Activated T-cell treated with anti-CD3 and anti-CD28 coated beads, Interleukin-2, amount 50 U/mL, for 24 hours (primary cell): ENCODE measurements around the gene BMP2K.

Experiments used
- DNase-seq: peaks from one replicate; pipeline ENCODE4 v3.0.0-alpha.2; 2020
- H3K27ac Mint-ChIP-seq: 2 replicates; pipeline ENCODE4 v1.8.0; 2020; ENCODE audit warnings: mild to moderate bottlenecking, mixed read lengths
- H3K27me3 Mint-ChIP-seq: 2 replicates; pipeline ENCODE4 v1.8.0; 2020; ENCODE audit warnings: mixed read lengths
- H3K36me3 Mint-ChIP-seq: 2 replicates; pipeline ENCODE4 v1.8.0; 2020; ENCODE audit warnings: low read depth, mixed read lengths
- H3K4me1 Mint-ChIP-seq: 2 replicates; pipeline ENCODE4 v1.8.0; 2020; ENCODE audit warnings: low read depth, mixed read lengths
- H3K4me3 Mint-ChIP-seq: 2 replicates; pipeline ENCODE4 v1.8.0; 2020; ENCODE audit warnings: mild to moderate bottlenecking, moderate library complexity, mixed read lengths
- H3K9me3 Mint-ChIP-seq: 2 replicates; pipeline ENCODE4 v1.8.0; 2020; ENCODE audit warnings: mixed read lengths

Gene BMP2K

GRCh38 chr4:78756137-78756536 is 20.0 kb upstream of the BMP2K start:
- DNase-seq: no peak
- H3K36me3 Mint-ChIP-seq: no peaks in the 10 kb centered on the region
- peaks cover 3% of the 10 kb centered on the region for H3K27me3 Mint-ChIP-seq
- no peaks in the 10 kb centered on the region for H3K4me1 Mint-ChIP-seq
- H3K4me3 Mint-ChIP-seq: no peak overlapping the region
- H3K9me3 Mint-ChIP-seq: no peaks in the 10 kb centered on the region
- no peak overlapping the region for H3K27ac Mint-ChIP-seq

DNA sequence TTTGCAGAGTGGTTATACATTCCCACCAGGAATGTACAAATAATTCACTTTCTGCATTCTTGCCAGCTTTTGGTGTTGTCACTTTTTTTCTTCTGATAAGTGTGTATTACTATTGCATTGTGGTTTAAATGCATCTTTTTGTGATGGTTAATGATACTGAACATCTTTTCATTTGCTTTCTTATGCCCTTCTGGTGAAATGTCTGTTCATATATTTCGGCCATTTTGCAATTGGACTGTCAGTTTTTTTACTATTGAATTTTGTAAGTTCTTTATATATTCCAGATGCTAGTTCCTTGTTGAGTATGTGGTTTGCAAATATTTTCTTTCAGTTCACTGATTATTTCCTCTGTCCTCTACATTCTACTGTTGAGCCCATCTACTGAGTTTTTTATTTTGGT is 19.4 kb upstream of the BMP2K start:
- no peak overlapping the region for H3K4me3 Mint-ChIP-seq
- DNase-seq: no peak
- H3K9me3 Mint-ChIP-seq: no peaks in the 10 kb centered on the region
- H3K27ac Mint-ChIP-seq: no peak overlapping the region
- H3K27me3 Mint-ChIP-seq: peaks cover 3% of the 10 kb centered on the region
- H3K4me1 Mint-ChIP-seq: no peaks in the 10 kb centered on the region
- H3K36me3 Mint-ChIP-seq: no peaks in the 10 kb centered on the region

DNA sequence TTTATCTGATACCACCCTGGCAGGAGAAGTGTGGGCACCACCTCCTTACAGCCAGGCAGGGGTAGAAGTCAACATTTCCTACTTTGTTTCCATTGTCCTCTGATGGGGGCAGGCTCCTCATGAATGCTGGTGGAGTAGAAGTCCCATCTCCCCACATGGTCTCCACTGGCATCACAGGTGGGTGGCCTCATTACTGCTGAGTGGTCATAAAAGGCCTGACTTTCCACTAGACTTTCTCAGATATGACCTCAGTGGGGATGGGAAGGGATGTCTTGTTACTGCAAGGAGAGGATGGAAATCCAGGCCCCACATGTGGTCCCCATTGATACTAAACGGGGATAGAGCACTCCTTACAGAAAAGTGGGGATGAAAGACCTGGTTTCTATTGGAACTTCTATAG is 18.6 kb upstream of the BMP2K start:
- Mint-ChIP-seq H3K36me3 (no peaks in the 10 kb centered on the region), H3K9me3 (no peaks in the 10 kb centered on the region), H3K4me1 (no peaks in the 10 kb centered on the region), H3K27me3 (peaks cover 3% of the 10 kb centered on the region), H3K27ac (no peak overlapping the region), H3K4me3 (no peak overlapping the region)
- no peak for DNase-seq

GRCh38 chr4:78758085-78758484 is 18.1 kb upstream of the BMP2K start:
- Mint-ChIP-seq H3K9me3 (no peaks in the 10 kb centered on the region), H3K27me3 (peaks cover 3% of the 10 kb centered on the region), H3K4me3 (no peak overlapping the region), H3K4me1 (no peaks in the 10 kb centered on the region), H3K27ac (no peak overlapping the region), H3K36me3 (no peaks in the 10 kb centered on the region)
- no peak for DNase-seq

- Mint-ChIP-seq H3K27ac (no peak overlapping the region), H3K4me1 (peaks cover 4% of the 10 kb centered on the region), H3K27me3 (peaks cover 2% of the 10 kb centered on the region), H3K36me3 (no peaks in the 10 kb centered on the region), H3K9me3 (no peaks in the 10 kb centered on the region), H3K4me3 (no peak overlapping the region)
- no peak for DNase-seq
Measured at GRCh38 chr4:78762529-78762928, 13.6 kb upstream of the BMP2K start.

GRCh38 chr4:78763251-78763650 is 12.9 kb upstream of the BMP2K start:
- no peak for DNase-seq
- Mint-ChIP-seq H3K4me3 (no peak overlapping the region), H3K27ac (no peak overlapping the region), H3K9me3 (no peaks in the 10 kb centered on the region), H3K4me1 (peaks cover 10% of the 10 kb centered on the region), H3K27me3 (no peaks in the 10 kb centered on the region), H3K36me3 (no peaks in the 10 kb centered on the region)

DNA sequence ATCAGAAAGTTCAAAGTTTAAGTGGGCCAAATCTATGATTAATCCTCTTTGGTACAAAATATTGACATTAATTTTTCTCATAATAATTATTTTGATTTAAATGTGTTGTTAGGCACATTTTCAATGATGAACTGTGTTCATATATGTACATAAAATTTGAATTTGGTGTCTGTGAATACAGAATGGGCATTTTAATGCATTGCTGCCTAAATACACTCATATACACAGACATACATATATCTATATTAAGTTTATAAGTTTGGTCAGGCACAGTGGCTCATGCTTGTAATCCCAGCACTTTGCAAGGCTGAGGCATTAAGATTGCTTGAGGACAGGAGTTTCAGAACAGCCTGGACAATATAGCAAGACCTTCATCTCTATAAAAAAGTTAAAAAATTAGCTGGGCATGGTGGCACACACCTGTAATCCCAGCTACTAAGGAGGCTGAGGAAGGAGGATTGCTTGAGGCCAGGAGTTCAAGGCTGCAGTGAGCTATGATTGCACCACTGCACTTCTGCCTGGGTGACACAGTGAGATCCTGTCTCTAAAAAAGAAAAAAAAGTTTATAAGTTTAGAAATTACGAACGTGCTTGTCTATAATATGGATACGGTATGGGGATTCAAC is 12.3 kb upstream of the BMP2K start:
- Mint-ChIP-seq H3K4me1 (peaks cover 15% of the 10 kb centered on the region), H3K4me3 (no peak overlapping the region), H3K9me3 (no peaks in the 10 kb centered on the region), H3K27me3 (no peaks in the 10 kb centered on the region), H3K27ac (no peak overlapping the region), H3K36me3 (no peaks in the 10 kb centered on the region)
- no peak for DNase-seq

- Mint-ChIP-seq H3K27me3 (no peaks in the 10 kb centered on the region), H3K9me3 (no peaks in the 10 kb centered on the region), H3K4me3 (no peak overlapping the region), H3K4me1 (peaks cover 21% of the 10 kb centered on the region), H3K27ac (no peak overlapping the region), H3K36me3 (no peaks in the 10 kb centered on the region)
- DNase-seq: no peak
Measured at GRCh38 chr4:78764498-78764961, 11.6 kb upstream of the BMP2K start.

- no peak for DNase-seq
- Mint-ChIP-seq H3K36me3 (no peaks in the 10 kb centered on the region), H3K27ac (no peak overlapping the region), H3K4me3 (no peak overlapping the region), H3K4me1 (peaks cover 29% of the 10 kb centered on the region), H3K9me3 (no peaks in the 10 kb centered on the region), H3K27me3 (no peaks in the 10 kb centered on the region)
Measured at GRCh38 chr4:78765432-78766006, 10.6 kb upstream of the BMP2K start.

GRCh38 chr4:78766026-78766425 is 10.1 kb upstream of the BMP2K start:
- no peak overlapping the region for H3K4me3 Mint-ChIP-seq
- H3K4me1 Mint-ChIP-seq: peaks cover 31% of the 10 kb centered on the region
- no peaks in the 10 kb centered on the region for H3K36me3 Mint-ChIP-seq
- no peak overlapping the region for H3K27ac Mint-ChIP-seq
- H3K9me3 Mint-ChIP-seq: no peaks in the 10 kb centered on the region
- no peaks in the 10 kb centered on the region for H3K27me3 Mint-ChIP-seq
- no peak for DNase-seq

DNA sequence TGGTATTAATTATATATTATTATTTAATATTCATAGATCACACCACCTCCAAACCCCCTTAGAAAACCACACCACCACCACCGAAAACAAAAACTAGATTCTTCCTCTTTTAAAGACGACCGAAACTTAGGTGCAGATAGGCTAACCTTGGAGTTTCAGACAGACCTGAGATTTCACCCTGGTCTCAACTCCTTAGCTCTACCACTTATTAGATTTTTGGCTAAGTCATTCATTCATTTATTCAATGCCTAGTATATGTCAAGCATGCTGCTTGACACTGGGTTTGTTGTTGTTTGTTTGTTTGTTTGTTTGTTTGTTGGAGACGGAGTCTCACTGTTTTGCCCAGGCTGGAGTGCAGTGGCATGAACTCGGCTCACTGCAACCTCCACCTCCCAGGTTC is 9.5 kb upstream of the BMP2K start:
- H3K9me3 Mint-ChIP-seq: no peaks in the 10 kb centered on the region
- peaks cover 33% of the 10 kb centered on the region for H3K4me1 Mint-ChIP-seq
- no peak overlapping the region for H3K27ac Mint-ChIP-seq
- no peaks in the 10 kb centered on the region for H3K27me3 Mint-ChIP-seq
- no peak overlapping the region for H3K4me3 Mint-ChIP-seq
- H3K36me3 Mint-ChIP-seq: no peaks in the 10 kb centered on the region
- no peak for DNase-seq

GRCh38 chr4:78767350-78767749 is 8.8 kb upstream of the BMP2K start:
- Mint-ChIP-seq H3K27me3 (no peaks in the 10 kb centered on the region), H3K4me3 (no peak overlapping the region), H3K27ac (no peak overlapping the region), H3K4me1 (peaks cover 35% of the 10 kb centered on the region), H3K36me3 (no peaks in the 10 kb centered on the region), H3K9me3 (no peaks in the 10 kb centered on the region)
- no peak for DNase-seq

DNA sequence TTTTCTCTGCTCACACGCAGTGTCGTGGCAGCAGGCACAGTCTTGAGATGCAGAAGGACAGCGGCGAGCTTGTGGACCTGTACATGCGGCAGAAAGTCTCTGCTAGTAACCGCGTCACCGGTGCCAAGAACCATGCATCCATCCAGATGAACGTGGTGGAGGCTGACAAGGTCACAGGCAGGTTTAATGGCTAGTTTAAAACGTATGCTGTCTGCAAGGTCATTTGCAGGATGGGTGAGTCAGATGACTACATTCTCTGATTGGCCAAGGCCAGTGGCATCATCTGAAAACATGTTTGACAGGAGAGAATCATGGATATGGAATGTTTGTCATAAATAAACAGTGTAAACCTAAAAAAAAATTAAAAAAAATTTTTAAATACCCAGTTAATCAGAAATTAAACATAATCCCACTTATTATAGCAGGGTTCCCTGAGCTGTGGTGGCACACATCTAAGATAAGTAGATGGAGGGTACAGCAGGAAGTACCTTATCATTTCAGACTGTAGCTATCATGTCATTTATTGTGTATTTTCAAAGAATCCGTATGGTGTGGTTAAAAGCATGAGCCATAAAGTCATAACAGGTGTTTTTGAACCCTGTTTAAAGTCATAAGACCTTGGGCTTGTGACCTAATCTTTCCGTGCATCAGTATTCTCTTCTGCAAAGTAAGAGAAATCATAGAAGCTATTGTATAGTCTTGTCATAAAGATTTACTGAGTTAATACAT is 7.5 kb upstream of the BMP2K start:
- Mint-ChIP-seq H3K9me3 (no peaks in the 10 kb centered on the region), H3K4me3 (no peak overlapping the region), H3K27ac (no peak overlapping the region), H3K4me1 (peaks cover 40% of the 10 kb centered on the region), H3K27me3 (no peaks in the 10 kb centered on the region), H3K36me3 (no peaks in the 10 kb centered on the region)
- DNase-seq: no peak

- Mint-ChIP-seq H3K27ac (no peak overlapping the region), H3K4me3 (no peak overlapping the region), H3K9me3 (no peaks in the 10 kb centered on the region), H3K4me1 (peaks cover 52% of the 10 kb centered on the region), H3K27me3 (no peaks in the 10 kb centered on the region), H3K36me3 (peaks cover under 1% of the 10 kb centered on the region)
- no peak for DNase-seq
Measured at GRCh38 chr4:78770091-78770642, 6.0 kb upstream of the BMP2K start.

DNA sequence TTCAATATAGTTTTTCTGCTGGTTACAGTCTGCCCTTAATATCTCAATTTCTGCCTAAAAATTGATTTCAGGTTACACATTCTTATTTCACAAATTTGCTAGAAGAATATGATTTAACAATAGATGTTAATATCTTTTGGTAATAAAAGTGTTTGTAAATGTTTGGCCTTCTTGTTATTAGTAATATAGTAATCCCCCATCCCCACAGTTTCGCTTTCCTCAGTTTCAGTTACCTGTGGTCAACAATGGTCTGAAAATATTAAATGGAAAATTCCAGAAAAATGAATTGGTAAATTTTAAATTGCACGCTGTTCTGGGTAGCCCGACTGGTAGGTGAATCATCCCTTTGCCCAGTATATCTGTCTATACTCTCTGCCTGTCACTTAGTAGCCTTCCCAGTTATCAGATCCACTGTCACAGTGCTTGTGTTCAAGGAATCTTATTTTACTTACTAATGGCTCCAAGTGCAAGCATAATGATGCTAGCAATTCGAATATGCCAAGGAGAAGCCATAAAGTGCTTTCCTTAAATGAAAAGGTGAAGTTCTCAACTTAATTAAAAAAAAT is 3.5 kb upstream of the BMP2K start:
- no peak overlapping the region for H3K27ac Mint-ChIP-seq
- no peak overlapping the region for H3K4me3 Mint-ChIP-seq

More for the DNA sequence above, 3.5 kb upstream of the BMP2K start:
- H3K36me3 Mint-ChIP-seq: peaks cover 9% of the 10 kb centered on the region
- no peak for DNase-seq
- H3K9me3 Mint-ChIP-seq: no peaks in the 10 kb centered on the region
- no peaks in the 10 kb centered on the region for H3K27me3 Mint-ChIP-seq
- H3K4me1 Mint-ChIP-seq: peaks cover 59% of the 10 kb centered on the region
